T47D (cell line): Measurements from ENCODE around the gene PSAP.
"Not testable (repeated sequence)": the region's sequence is repeated elsewhere in the genome, so short reads cannot be mapped to it uniquely, and the experiment has no call there.

Experiments used
- DNase-seq, 2 experiments: peaks; one replicate each; pipeline versions ENCODE4 v3.0.0 to v3.0.0-alpha.2; 2011 to 2012; ENCODE audit warnings: low read depth in 1 of 2, low spot score in 1 of 2
- JUND ChIP-seq: IDR thresholded peaks from 2 replicates; pipeline ENCODE4 v1.6.1; 2012; ENCODE audit warnings: low read depth
- in situ Hi-C: cut with HindIII; loops from 2 replicates; pipeline ENCODE4 v1.10.0; 2016; ENCODE audit warnings: low sequenced_read_pairs, low pct_unique_long_range_greater_than_20kb

Gene PSAP

GRCh38 chr10:71850743-71851464 is at the start of gene PSAP:
Gene PSAP, minus strand, starts transcription at chr10:71851251. Its CDS starts 30 bp downstream, at chr10:71851221.
- TF ChIP-seq JUND = no peak
- peak; percentile 85 to 97 for DNase-seq
- in situ Hi-C loops = no loop called here

- in situ Hi-C loops = no loop called here
- no peak for TF ChIP-seq JUND
- no peak for DNase-seq
These were observed 49.6 kb upstream of the PSAP start for GRCh38 chr10:71900441-71901180.

GRCh38 chr10:71899665-71900412 is 48.8 kb upstream of the PSAP start:
- in situ Hi-C loops = no loop called here
- no peak for DNase-seq
- TF ChIP-seq JUND = no peak

GRCh38 chr10:71898346-71898745 is 47.3 kb upstream of the PSAP start:
- in situ Hi-C loops, DNase-seq: not testable (repeated sequence)

GRCh38 chr10:71893920-71894319 is 42.9 kb upstream of the PSAP start:
- DNase-seq = no peak
- TF ChIP-seq JUND = no peak
- in situ Hi-C loops = no loop called here

- in situ Hi-C loops = no loop called here
- TF ChIP-seq JUND = no peak
- no peak for DNase-seq
These were observed 42.3 kb upstream of the PSAP start for GRCh38 chr10:71893258-71893815.

GRCh38 chr10:71891437-71891836 is 40.4 kb upstream of the PSAP start:
- no peak for DNase-seq
- in situ Hi-C loops = no loop called here
- TF ChIP-seq JUND = no peak

- no peak for DNase-seq
- TF ChIP-seq JUND = no peak
- in situ Hi-C loops = no loop called here
These were observed 38.4 kb upstream of the PSAP start for GRCh38 chr10:71889388-71889987.

GRCh38 chr10:71888623-71889387 is 37.8 kb upstream of the PSAP start:
- peak; percentile 4 to 32 for DNase-seq
- TF ChIP-seq JUND = no peak
- in situ Hi-C loops = no loop called here

- TF ChIP-seq JUND = no peak
- in situ Hi-C loops = no loop called here
- DNase-seq = no peak
These were observed 37.2 kb upstream of the PSAP start for GRCh38 chr10:71888248-71888622.

GRCh38 chr10:71887743-71888142 is 36.7 kb upstream of the PSAP start:
- no peak for TF ChIP-seq JUND
- no peak for DNase-seq
- in situ Hi-C loops = no loop called here
